SK-N-SH (cell line): ENCODE results near the gene TRPM1. TPM values are rescaled to one million over a fixed set of nuclear protein-coding genes. Genes with fewer than 3 reads are reported as not detected.

ENCODE experiments used
- CTCF ChIA-PET: fragments of 300-600, 350-600 bp; formaldehyde crosslinking; extraction: SDS; loops from one replicate; lab custom pipeline; 2021; lab: Yijun Ruan, JAX
- POLR2A ChIA-PET: fragments of 350-600 bp; sonication (Branson Sonifier 250); formaldehyde crosslinking; extraction: SDS; loops from one replicate; lab custom pipeline; 2020; ENCODE audit warnings: antibody characterized with exemption, inconsistent platforms; lab: Yijun Ruan, JAX
- DNase-seq: peaks from one replicate; pipeline ENCODE4 v3.0.0; 2012
- H2AFZ ChIP-seq: fragments of 200-600 bp; sonication (generic); 2 replicates; pipeline ENCODE4 v1.8.1; 2016; ENCODE audit warnings: antibody characterized with exemption, mild to moderate bottlenecking, low read depth
- H3F3A ChIP-seq: fragments of 200-600 bp; sonication (generic); replicated peaks from 2 replicates; pipeline ENCODE3; 2016; ENCODE audit warnings: antibody characterized with exemption, mild to moderate bottlenecking; ENCODE audit not compliant: insufficient read depth
- H3K27ac ChIP-seq, 2 experiments: fragments of 200-500 bp in 1 of 2; fragments of 200-600 bp in 1 of 2; sonication (Bioruptor generic) in 1 of 2; sonication (generic), shearing (Covaris generic) in 1 of 2; 2 replicates each; pipeline versions ENCODE4 v1.5.1 to v1.6.1; 2014 to 2016; ENCODE audit warnings: low read depth in 2 of 2, inconsistent platforms in 1 of 2, low read length in 1 of 2, mild to moderate bottlenecking in 1 of 2, mixed read lengths in 1 of 2
- H3K27me3 ChIP-seq: fragments of 200-600 bp; sonication (generic), shearing (Covaris generic); 2 replicates; pipeline ENCODE4 v1.6.1; 2016; ENCODE audit warnings: mixed run types; ENCODE audit not compliant: insufficient read depth
- H3K36me3 ChIP-seq, 2 experiments: fragments of 200-500 bp in 1 of 2; fragments of 200-600 bp in 1 of 2; sonication (Bioruptor generic) in 1 of 2; sonication (generic) in 1 of 2; replicated peaks in 1 of 2; 2 replicates each; pipeline versions ENCODE3 to v1.5.1; 2014 to 2016; ENCODE audit warnings: low read length in 1 of 2, mild to moderate bottlenecking in 1 of 2; ENCODE audit not compliant: insufficient read depth in 2 of 2, control insufficient read depth in 1 of 2
- H3K4me1 ChIP-seq, 2 experiments: fragments of 200-500 bp in 1 of 2; fragments of 200-600 bp in 1 of 2; sonication (Bioruptor generic) in 1 of 2; sonication (generic), shearing (Covaris generic) in 1 of 2; 2 replicates each; pipeline versions ENCODE4 v1.5.1 to v1.6.1; 2014 to 2016; ENCODE audit warnings: low read depth in 1 of 2, low read length in 1 of 2, mixed run types in 1 of 2; ENCODE audit not compliant: insufficient read depth in 2 of 2, control insufficient read depth in 1 of 2
- H3K4me2 ChIP-seq: fragments of 200-600 bp; sonication (generic), shearing (Covaris generic); 2 replicates; pipeline ENCODE4 v1.6.1; 2017; ENCODE audit warnings: mixed run types
- H3K4me3 ChIP-seq, 2 experiments: fragments of 200-500 bp in 1 of 2; fragments of 200-600 bp in 1 of 2; sonication (Bioruptor generic) in 1 of 2; sonication (generic), shearing (Covaris generic) in 1 of 2; 2 replicates each; pipeline versions ENCODE4 v1.5.1 to v1.8.1; 2014 to 2016; ENCODE audit warnings: low read depth in 2 of 2, inconsistent platforms in 1 of 2, low read length in 1 of 2, mild to moderate bottlenecking in 1 of 2, mixed read lengths in 1 of 2, moderate library complexity in 1 of 2
- H3K79me2 ChIP-seq: fragments of 200-600 bp; sonication (generic); 2 replicates; pipeline ENCODE4 v1.8.1; 2017; ENCODE audit warnings: mild to moderate bottlenecking; ENCODE audit not compliant: insufficient read depth
- H3K9ac ChIP-seq: fragments of 200-600 bp; sonication (generic); 2 replicates; pipeline ENCODE4 v1.6.1; 2017; ENCODE audit warnings: mixed run types
- H3K9me2 ChIP-seq: fragments of 200-600 bp; sonication (generic); 2 replicates; pipeline ENCODE4 v1.6.1; 2017; ENCODE audit warnings: mixed run types
- H3K9me3 ChIP-seq: fragments of 200-600 bp; sonication (generic); 2 replicates; pipeline ENCODE4 v1.6.1; 2017; ENCODE audit warnings: mixed run types, mild to moderate bottlenecking, moderate library complexity
- H4K20me1 ChIP-seq: fragments of 200-600 bp; sonication (generic); 2 replicates; pipeline ENCODE4 v1.6.1; 2017; ENCODE audit warnings: mild to moderate bottlenecking, mixed run types; ENCODE audit not compliant: insufficient read depth
- CTCF ChIP-seq: fragments of 200-600 bp; sonication (generic); IDR thresholded peaks from 2 replicates; pipeline ENCODE4 v1.6.1; 2017; ENCODE audit warnings: antibody characterized with exemption, mild to moderate bottlenecking, moderate library complexity
- EZH2phosphoT487 ChIP-seq: fragments of 200-600 bp; sonication (generic); IDR thresholded peaks from 2 replicates; pipeline ENCODE4 v1.6.1; 2017; ENCODE audit warnings: low read depth, mixed run types, mild to moderate bottlenecking, antibody characterized with exemption, moderate library complexity, borderline replicate concordance
- NFIC ChIP-seq: IDR thresholded peaks from 2 replicates; pipeline ENCODE4 v1.4.0; 2012; ENCODE audit warnings: borderline replicate concordance
- NRF1 ChIP-seq: IDR thresholded peaks from 2 replicates; pipeline ENCODE4 v1.6.1; 2012; ENCODE audit warnings: low read depth, mild to moderate bottlenecking, low read length
- POLR2AphosphoS5 ChIP-seq: IDR thresholded peaks from 2 replicates; pipeline ENCODE4 v1.6.1; 2012; ENCODE audit warnings: low read depth, low read length
- REST ChIP-seq: IDR thresholded peaks from 2 replicates; pipeline ENCODE4 v1.6.1; 2012; ENCODE audit warnings: mild to moderate bottlenecking, low read depth, low read length, moderate library complexity
- SIN3A ChIP-seq: IDR thresholded peaks from 2 replicates; pipeline ENCODE4 v1.6.1; 2012; ENCODE audit warnings: low read depth, mild to moderate bottlenecking, low read length, moderate library complexity, borderline replicate concordance
- SMC3 ChIP-seq: IDR thresholded peaks from 2 replicates; pipeline ENCODE4 v1.6.1; 2012; ENCODE audit warnings: low read depth, low read length, improper control_type of control experiment
- WGBS: methylation state at CpG from one replicate; pipeline ENCODE4 v1.1.6; 2017; ENCODE audit warnings: low lambda C conversion rate; 5-methylcytosine and 5-hydroxymethylcytosine counted together
- polyA plus RNA-seq, 3 experiments: library from polyadenylated mRNA; depleted of rRNA; stranded (reverse); fragments of >200 nt; gene quantifications; 2 replicates each; pipeline ENCODE4 v1.2.3, GENCODE V29; 2012
- TF ChIP-seq, protein P1 (sequence below): fragments of 150-350 bp; IDR thresholded peaks from 2 replicates; pipeline ENCODE4 v1.6.1; 2017; ENCODE audit warnings: antibody characterized with exemption, low read length, low read depth, borderline replicate concordance

TRPM1 gene
- polyA plus RNA-seq, 1 of the 3 experiments (the other 2 are of a cell fraction), result not detected

DNA sequence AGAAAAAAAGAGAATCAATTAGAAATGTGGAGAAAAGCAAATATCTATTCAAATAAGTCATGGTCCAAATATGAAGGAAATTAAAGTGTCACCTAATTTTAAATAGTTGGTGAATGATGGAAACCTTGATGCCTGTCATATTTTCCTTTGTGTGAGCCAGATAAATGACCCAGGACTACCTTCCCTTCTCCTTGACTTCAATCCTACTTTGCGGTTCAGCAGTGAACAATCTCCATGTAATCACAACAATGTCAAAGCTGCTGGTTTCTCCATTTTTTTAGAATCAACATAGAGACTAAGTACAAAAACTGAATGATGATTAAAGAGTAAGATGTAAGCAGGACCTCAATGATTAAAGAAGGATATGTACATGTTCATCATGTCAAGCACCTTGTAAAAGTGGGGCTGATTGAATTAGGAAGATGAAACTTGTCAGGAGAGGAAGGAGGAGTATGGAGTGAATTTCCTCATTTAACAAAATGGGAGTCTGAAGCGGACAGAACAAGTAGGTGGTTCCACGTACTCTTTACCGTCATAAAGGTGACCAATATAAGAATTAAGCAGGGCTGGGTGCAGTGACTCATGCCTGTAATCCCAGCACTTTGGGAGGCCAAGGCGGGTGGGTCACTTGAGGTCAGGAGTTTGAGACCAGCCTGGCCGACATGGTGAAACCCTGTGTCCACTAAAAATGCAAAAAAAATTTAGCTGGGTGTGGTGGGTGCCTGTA is 43.1 kb downstream of the TRPM1 start:
- H3F3A ChIP-seq, result no peaks in the 10 kb centered on the region
- no peak overlapping the region for H3K27ac ChIP-seq
- peaks cover 0 to 6% of the 10 kb centered on the region in 2 experiments; a peak in 1 of 4 replicates for H3K4me1 ChIP-seq
- H3K27me3 ChIP-seq, result no peaks in the 10 kb centered on the region
- TF ChIP-seq EZH2phosphoT487 (no peak), NRF1 (no peak), CTCF (no peak), POLR2AphosphoS5 (no peak), REST (no peak), SIN3A (no peak), NFIC (no peak), SMC3 (no peak)
- TF ChIP-seq, protein P1, sequence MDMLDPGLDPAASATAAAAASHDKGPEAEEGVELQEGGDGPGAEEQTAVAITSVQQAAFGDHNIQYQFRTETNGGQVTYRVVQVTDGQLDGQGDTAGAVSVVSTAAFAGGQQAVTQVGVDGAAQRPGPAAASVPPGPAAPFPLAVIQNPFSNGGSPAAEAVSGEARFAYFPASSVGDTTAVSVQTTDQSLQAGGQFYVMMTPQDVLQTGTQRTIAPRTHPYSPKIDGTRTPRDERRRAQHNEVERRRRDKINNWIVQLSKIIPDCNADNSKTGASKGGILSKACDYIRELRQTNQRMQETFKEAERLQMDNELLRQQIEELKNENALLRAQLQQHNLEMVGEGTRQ, result no peak
- no peak overlapping the region for H2AFZ ChIP-seq
- H4K20me1 ChIP-seq, result no peaks in the 10 kb centered on the region
- CTCF ChIA-PET, result no interaction called here
- WGBS, result 64% methylated on average over 6 of the region's 6 CpGs
- no peaks in the 10 kb centered on the region for H3K9me2 ChIP-seq
- no peaks in the 10 kb centered on the region for H3K36me3 ChIP-seq
- no peak overlapping the region for H3K4me3 ChIP-seq
- H3K9me3 ChIP-seq, result no peaks in the 10 kb centered on the region
- no peak overlapping the region for H3K4me2 ChIP-seq
- H3K9ac ChIP-seq, result no peak overlapping the region
- no peaks in the 10 kb centered on the region for H3K79me2 ChIP-seq
- POLR2A ChIA-PET, result no interaction called here
- no peak for DNase-seq
